ENCODE data around the gene CACNA1I.

CACNA1I gene

DNA sequence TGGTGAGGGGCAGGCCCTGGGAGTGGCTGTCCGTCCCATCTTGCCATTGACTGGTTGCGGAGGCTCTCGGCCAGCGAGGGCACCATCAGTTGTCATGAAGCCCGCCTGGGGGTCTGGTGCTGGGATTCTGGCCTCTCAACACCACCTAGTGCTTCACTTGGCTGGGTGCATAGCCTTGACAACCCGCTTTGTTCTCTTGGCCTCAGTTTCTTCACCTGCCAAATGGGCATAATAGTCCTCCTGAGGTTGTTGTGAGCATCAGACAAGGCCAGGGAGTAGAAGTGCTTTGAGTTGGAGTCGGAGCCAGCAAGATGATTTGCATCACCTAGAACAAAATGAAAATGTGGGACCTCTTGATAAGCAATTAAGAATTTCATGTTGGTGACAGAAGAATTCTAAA, 1.5 kb upstream of the CACNA1I start:
- DNase-seq = no peak

- no peak for DNase-seq
Measured at GRCh38 chr22:39570226-39570625, 327 bp upstream of the CACNA1I start.

DNA sequence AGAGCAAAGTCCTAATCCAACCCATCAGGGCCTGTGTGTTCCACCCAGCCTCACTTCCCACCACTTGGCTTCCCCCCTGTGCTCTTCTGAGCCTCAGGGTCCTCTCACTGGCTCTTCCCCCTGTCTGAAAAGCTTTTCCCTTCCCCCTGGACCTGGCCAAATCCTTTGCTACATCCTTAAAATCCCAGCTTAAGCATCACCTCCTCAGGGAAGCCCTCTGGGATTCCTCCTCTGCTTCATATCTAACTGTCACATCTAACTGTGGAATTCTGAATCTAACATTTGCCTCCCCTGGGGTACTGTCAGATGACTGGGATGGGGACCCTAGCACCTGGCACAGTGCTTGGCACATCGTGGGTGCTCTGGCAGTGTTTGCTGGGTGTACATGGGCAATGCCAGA, 985 bp downstream of the CACNA1I start:
- DNase-seq = no peak

DNA sequence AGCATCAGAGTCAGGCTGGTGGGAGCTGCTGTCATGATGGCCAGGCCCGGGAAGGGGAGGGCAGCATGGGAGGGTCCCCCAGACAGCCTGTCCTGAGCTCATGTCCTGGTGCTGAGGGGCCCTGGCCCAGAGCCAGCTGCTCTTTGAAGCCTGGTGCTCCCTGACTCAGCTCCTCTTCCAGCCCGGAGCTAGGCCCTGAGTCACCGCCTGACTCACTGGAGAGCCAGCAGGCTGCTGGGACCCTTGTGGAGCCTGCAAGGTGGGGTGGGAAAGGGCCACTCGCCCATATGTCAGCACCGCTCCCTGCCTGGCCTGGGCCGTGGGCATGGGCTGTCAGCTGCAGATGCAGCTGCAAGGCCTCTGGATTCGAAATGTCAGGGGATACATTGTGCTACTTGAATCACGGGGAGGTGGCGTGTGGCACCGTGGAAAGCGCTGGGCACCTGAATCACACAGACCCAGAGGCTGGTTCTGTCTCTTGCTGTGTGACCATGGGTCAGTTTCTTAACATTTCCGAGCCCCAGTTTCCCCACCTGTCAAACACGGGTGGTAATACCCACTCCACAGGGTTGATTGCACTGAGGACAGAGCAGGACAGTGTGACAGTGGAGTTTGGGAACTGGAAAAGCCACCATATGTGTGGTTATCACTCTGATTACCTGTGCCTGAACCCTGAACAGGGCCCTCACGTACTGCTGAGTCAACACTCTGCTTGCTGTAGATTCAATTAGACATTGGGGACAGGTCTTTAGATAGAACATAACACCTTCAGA, 4.4 kb downstream of the CACNA1I start:
- peak; percentile 92 for DNase-seq

DNA sequence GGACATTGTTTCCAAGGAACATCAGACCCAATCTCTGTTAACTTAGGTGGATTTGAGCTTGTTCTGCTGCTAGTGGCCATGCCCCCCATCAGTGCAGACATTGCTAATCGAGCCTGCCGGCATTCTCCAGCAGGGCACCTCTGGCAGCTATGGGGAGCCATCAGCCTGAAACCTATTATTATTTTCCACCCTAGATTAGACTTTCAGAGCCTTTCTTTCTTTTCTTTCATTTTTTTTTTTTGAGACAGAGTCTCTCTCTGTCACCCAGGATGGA, 4.9 kb downstream of the CACNA1I start:
- DNase-seq = no peak

DNA sequence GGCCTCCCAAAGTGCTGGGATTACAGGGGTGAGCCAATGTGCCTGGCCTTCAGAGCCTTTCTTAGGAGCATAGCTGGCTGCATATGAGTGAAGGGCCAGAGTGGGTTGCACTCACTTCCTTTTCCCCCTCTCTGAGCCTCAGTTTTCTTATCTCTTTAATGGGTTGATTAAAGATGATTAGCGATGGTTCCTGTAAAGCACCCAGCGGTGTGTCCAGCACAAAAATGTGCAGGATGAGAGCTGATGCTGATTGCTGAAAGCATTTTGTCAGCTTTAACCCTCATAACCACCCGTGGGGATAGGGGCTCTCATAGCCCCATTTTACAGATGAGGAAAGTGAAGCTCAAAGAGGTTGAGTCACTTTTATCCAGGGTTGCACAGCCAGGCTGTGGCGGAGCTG, 5.5 kb downstream of the CACNA1I start:
- no peak for DNase-seq

DNA sequence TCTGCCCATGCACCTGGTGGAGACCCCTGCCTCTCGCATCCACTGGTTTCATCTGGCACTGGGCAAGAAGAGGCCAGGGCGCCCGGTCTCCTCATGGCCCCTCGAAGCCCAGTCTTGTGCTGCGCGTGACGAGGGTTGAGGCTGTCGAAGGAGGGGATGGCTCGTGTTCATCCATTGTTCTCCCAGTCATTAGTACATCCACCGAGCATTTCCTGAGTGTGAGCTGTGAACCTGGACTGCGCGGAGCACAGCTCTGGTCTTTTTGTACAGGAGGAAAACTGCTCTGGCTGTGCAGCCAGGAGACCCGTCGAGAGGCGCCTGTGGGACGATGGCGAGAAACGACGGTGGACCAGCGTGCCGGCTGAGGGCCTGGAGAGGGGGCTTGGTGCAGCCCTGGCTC, 6.8 kb downstream of the CACNA1I start:
- DNase-seq = no peak

DNA sequence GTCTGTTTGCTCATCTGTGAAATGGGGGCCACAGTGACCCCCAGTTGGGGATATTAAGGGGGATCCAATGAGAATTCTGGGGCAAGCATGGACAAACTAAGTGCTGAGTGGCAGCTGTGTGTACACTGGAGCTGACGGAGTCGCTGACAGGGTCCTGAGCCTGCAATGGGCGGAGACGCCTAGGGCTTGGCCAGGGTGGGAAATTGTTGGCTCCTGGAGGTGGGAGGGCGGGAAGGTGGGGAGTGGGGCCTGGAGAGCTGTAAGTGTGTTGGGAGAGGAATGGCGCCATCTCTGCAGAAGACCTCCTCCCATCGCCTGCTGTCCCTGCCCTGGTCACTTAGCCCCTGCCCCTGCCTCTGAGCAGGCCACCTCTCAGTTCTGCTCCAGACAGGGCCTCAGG, 7.3 kb downstream of the CACNA1I start:
- DNase-seq = no peak

DNA sequence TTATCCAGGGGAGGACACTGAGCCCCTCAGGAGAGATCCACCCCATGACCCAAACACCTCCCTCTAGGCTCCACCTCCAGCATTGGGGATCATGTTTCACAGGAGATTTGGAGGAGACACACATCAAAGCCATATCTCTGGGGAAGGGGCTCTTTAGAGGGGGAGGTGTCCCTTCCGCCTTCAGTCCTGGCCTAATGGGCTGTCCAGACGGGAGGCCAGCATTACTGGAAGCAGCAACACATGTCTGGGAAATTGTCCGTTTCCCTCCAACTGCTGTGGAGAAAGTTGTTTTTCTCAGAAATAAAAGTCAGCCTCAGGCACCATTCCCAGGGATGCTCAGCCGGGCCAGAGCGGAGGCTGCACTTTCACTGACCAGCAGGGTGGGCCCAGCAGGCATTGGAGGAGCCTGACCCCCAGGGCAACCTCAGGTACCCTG, 9.5 kb downstream of the CACNA1I start:
- no peak for DNase-seq

GRCh38 chr22:39580795-39581194, 10.2 kb downstream of the CACNA1I start:
- no peak for DNase-seq

- no peak for DNase-seq
Measured at GRCh38 chr22:39581303-39581702, 10.8 kb downstream of the CACNA1I start.

DNA sequence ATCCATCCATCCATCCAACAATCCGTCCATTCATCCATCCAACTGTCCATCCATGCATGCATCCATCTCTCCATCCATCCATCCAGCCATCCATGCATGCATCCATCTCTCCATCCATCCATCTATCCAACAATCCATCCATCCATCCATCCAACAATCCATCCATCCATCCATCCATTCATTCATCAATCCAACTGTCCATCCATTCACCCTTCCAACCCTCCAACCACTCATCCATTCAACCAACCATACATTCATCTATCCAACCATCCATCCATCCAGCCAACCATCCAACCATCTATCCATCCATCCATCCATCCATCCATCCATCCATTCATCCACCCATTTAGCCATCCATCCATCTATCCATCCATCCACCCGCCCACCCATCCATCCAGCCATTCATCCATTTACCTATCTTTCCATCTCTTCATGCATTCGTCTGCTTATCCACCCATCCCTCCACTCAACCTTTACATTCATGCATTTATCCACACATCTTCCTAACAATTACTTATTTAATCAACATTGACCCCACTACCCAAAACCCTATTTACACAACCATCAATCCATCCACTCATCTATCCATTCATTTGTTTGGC, 12.6 kb downstream of the CACNA1I start:
- DNase-seq = no peak

- no peak for DNase-seq
Measured at GRCh38 chr22:39589875-39590274, 19.3 kb downstream of the CACNA1I start.

DNA sequence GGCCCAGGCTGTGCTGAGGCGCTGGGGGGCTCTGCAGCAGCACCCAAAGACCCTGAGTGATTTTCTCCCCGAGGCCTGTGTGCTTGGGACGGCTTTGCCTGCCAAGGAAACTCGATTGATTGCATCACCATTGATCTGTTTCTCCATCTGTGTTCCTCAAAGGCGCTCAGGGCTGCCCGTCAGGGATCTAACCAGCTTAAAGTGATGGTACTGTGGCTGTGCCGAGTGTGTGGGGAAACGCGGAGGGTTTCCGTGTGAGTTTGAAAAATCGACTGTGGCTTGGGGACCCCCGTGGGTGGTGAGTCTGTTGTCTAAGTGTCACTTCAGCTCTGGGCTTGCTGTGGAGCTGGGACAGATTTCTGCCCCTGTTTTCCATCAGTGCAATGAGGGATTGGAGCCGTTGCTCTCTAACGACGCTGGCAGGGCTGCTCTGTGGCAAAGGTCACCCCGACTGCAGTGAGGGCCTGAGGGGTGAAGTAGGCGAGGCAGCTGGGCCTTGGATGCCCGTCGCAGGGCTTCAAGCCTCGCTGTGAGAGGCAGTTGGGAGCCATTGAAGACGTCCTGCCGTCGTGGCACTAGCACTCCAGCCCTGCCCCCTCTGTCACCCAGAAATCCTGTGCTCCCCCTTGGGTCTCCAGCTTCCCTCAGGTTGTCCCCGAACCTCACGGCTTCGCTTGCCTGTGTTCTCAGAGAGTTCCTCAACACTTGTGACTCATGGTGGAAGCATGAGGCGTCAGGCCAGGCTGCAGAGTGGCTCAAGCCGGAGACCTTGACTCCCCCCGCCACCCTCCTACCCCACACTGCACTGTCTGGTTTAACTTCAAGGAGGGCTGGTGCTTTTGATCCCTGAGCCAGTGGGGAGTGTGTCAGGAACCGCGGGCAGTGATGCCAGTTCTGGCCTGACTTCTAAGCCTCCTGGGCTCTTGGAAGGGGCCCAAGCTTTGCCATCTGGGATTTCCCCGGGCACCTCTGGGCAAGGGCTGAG, 21.8 kb downstream of the CACNA1I start:
- DNase-seq = peak; percentile 64

DNA sequence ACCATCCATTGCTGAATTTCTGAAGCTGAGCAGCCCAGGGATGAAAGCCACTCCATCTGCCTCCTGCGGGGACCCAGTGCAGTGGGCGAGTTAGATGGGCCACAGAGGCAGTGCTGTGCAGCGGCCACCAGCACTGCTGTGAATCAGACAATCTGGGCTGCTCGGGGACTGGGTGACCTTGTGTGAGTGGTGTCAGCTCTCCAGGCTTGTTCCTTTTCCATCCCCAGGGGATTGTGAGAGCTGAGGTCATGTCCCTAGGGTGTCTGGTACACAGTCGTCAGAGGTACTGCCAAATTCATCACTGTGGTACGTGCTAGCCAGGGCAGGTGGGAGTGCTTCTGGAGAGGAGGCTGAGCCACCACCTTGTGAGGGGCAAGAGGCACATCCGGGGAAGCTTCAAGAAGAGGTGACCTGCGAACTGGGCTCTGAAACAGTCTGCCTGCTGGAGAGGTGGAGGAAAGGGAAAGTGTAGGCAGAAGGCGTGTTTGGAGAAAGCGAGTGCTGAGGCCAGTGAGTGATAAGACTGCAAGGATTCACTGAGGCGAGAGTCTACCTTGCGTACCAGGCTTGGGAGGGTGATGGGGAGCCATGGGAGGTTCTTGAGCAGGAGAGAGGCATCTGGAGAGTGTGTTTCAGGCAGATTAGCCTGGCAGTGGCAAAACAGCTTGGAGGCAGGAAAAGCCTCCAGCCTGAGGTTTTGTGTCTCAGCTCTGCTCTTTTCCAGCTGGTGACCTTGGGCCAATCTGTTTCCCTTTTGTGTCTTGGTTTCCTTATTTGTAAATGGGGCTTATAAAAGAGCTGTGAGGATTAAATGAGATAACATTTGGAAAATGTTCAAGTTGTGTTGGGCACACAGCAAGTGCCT, 22.7 kb downstream of the CACNA1I start:
- DNase-seq = no peak

GRCh38 chr22:39593931-39594285, 23.4 kb downstream of the CACNA1I start:
- DNase-seq = no peak

DNA sequence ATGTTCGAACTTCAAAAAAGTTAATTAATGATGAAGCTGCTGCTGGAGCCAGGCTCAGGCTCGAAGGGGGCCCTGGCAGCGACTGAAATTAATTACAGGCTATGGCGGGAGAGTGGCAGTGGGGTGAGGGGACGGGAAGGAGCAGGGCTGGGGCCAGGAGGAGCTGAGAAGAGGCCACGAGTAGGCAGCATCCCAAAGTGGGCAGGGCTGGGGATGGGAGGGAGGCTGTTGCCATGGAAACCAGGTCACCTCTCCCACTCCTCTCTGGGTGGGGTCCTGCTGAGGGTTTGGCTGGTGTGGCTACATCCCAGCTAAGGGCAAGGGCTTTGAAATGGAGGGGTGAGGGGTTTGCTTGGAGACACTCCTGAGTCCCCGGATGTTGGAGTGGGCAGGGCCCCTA, 23.9 kb downstream of the CACNA1I start:
- no peak for DNase-seq

DNA sequence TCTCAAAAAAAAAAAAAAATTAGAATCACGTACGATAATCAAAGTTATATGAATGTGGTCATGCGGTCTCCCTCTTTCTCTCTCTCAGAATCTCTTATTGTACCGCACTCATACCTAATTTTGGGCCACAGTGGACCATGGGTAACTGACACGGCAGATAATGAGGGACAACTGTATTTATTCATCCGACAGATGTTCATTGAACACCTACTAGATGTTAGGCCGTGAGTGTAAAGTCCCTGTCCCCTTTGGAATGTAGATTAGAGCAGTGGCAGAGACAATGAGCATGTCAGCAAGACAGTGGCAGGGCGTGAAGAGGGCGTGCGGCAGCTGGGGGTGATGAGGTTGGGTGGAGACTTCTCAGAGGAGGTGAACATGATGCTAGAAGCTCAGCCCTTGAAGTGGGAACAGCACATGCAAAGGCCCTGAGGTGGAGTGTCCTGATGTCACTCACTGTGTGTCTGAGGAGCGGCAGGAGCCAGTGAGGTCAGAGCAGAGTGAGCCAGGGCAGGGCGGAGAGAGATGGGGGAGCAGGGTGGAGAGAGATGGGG, 25.1 kb downstream of the CACNA1I start:
- no peak for DNase-seq

GRCh38 chr22:39596601-39597000, 26.0 kb downstream of the CACNA1I start:
- DNase-seq = no peak

DNA sequence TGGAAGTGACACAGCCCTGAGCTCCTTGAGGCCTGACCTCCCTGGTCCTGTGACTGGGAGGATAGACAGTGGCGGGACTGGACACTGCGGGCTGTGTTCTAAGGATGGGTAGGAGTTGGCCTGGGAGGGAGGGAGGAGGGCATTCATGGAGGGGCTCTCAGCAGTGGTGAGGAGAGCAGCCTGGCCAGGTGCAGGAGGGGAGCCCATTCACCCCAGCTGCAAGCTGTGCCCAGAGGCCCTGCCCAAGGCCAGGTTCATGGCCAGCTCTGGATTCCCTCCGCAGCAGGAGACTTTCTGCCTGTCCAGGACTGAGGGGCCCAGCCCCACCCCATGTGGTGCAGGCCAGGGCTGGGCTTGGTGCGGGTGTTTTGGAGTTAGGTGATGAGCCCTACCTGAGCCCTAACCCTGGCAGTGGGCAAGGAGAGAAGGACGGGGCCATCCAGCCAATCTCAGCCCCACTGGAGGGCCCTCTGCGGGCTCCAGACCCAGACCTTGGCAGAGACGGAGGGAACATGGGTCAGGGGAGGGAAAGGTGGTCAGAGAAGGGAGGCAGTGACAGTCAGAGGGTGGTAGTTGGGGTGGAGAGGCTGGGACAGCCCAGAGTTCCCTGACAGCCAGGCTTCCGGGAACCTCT, 26.8 kb downstream of the CACNA1I start:
- no peak for DNase-seq

DNA sequence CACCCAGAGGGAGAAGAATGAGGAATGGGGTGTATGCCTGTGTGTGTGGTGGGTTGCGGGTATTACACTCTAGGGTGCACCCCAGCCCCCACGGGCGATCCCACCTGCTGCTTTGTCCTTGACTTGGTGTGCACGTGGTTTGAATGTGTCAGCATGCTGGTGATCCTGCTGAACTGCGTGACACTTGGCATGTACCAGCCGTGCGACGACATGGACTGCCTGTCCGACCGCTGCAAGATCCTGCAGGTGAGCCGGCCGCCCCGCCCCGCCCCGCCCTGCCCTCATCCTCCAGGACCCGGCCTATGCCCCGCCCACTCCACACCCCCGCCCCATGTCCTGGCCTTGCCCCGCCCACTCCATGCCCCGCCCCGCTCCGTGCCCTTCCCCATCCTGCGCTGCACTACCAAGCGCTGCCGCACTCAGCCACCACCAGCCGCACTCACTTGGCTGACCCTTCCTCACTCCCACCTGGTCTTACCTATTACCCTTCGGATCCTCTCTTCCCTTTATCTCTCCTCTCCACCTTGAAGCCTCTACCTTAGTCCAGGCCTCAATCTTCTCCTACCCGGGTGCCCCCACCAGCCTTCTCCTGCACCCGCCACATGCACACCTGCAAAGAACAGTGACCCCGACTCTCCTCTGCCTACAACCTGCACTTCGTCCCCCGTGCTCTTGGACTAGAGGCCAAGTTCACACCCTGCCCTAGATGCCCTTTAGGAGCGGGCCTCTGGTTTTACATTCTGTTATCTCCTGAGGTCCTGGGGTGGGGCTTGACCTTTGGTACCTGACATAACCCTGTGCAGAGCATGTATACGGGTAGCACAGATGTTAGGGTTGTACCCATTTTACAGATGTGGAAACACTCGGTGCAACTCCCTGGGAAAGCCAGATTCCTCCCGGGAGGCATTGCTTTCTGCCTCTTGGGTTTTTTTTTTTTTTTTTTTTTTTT, 27.7 kb downstream of the CACNA1I start:
- DNase-seq = no peak
